ENCODE data around the gene LRRC19. TPM values are rescaled to one million over a fixed set of nuclear protein-coding genes. Genes with fewer than 3 reads are reported as not detected.

Gene LRRC19
- total RNA-seq, 1 experiment from 2014 or later = not detected

DNA sequence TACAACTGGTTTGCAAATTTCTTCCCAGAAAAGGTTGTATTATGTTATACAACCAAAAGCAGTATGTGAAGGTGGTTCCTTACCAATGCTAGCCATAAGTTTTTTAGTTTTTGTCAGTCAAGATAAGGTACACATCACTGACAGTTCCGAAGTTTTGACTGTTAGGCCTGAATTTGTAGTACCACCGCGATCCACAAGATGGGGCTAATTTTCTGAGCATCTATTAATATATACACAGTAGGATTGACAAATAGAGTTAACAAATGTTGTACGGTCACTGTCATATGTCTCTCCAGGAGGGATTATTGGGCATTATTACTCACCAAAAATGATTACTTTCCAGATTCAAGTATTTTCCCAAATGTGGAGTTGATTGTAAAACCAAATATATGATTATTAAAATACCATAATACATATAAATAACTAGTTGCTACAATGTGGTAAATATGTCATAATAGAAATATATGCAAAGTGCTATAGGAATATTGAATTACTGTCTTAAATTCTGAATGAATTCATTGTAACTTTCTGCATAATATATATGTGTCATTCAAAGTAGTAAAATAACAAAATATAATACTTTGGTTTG lies 28.4 kb upstream of the LRRC19 start:
- TF ChIP-seq TCF7L2 (IDR thresholded peaks at IDR 0.05; ENCODE audit: borderline replicate concordance, extremely low read depth, insufficient read depth, insufficient read length) = no peak
- peak; percentile 66 for TF ChIP-seq RAD21 (IDR thresholded peaks at IDR 0.05; ENCODE audit: low read depth)
- TF ChIP-seq, protein P1, sequence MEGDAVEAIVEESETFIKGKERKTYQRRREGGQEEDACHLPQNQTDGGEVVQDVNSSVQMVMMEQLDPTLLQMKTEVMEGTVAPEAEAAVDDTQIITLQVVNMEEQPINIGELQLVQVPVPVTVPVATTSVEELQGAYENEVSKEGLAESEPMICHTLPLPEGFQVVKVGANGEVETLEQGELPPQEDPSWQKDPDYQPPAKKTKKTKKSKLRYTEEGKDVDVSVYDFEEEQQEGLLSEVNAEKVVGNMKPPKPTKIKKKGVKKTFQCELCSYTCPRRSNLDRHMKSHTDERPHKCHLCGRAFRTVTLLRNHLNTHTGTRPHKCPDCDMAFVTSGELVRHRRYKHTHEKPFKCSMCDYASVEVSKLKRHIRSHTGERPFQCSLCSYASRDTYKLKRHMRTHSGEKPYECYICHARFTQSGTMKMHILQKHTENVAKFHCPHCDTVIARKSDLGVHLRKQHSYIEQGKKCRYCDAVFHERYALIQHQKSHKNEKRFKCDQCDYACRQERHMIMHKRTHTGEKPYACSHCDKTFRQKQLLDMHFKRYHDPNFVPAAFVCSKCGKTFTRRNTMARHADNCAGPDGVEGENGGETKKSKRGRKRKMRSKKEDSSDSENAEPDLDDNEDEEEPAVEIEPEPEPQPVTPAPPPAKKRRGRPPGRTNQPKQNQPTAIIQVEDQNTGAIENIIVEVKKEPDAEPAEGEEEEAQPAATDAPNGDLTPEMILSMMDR (IDR thresholded peaks at IDR 0.05 in 2 of 3, conservative IDR thresholded peaks at IDR 0.05 in 1 of 3; ENCODE audit: borderline replicate concordance in 1 of 3, insufficient read depth in 1 of 3, low read depth in 2 of 3, low read length in 2 of 3) = peak; percentile 53 to 79 (median 69); a peak in 5 of 6 replicates
- no peaks in the 10 kb centered on the region for H3K9me2 ChIP-seq (ENCODE audit: insufficient read depth)
- no peaks in the 10 kb centered on the region for H3K9me3 ChIP-seq (ENCODE audit: control insufficient read depth in 1 of 2, insufficient read depth in 1 of 2, low read depth in 1 of 2, low read length in 2 of 2)
- intact Hi-C loops (cut with micrococcal nuclease) = loop anchor here (1.0 kb wide), 1 partner anchor 242 kb away; no protein-coding TSS in a partner anchor
- no peaks in the 10 kb centered on the region for H4K20me1 ChIP-seq (ENCODE audit: insufficient read depth)
- DNase-seq (ENCODE audit: low read depth, low spot score) (peak; percentile 18), ATAC-seq (peak; percentile 80)
- CTCF ChIA-PET = no interaction called here
- H3K27me3 ChIP-seq (ENCODE audit: insufficient read depth, low read length) = no peaks in the 10 kb centered on the region
- no peak overlapping the region for H3K4me3 ChIP-seq (replicated peaks in 1 of 2; ENCODE audit: low read depth in 1 of 2, low read length in 2 of 2)
- POLR2A ChIA-PET = no interaction called here
- no peaks in the 10 kb centered on the region for H3K4me1 ChIP-seq (ENCODE audit: control insufficient read depth in 1 of 2, insufficient read depth in 2 of 2, low read length in 2 of 2)
- no peak overlapping the region for H3K4me2 ChIP-seq (ENCODE audit: low read length)
- RAD21 ChIA-PET (ENCODE audit: low non-redundant PET in 1 of 2, low total read pairs in 2 of 2, uncharacterized antibody in 2 of 2, unreplicated experiment in 2 of 2) = no interaction called here
- no peaks in the 10 kb centered on the region for H3K79me2 ChIP-seq (ENCODE audit: insufficient read depth, low read length)
- BruUV-seq (replicated peaks) = no TSS peak
- H3K9ac ChIP-seq (ENCODE audit: low read length) = no peak overlapping the region
- no peak overlapping the region for H2AFZ ChIP-seq (ENCODE audit: low read depth, low read length, poor library complexity, severe bottlenecking)
- 0 out of 4 replicates have a peak, but pooled peaks cover 0 to 2% of the 10 kb centered on the region in 2 experiments for H3K36me3 ChIP-seq (ENCODE audit: control insufficient read depth in 1 of 2, insufficient read depth in 2 of 2, low read length in 2 of 2)
- no peak overlapping the region for H3K27ac ChIP-seq (ENCODE audit: low read depth, low read length)

DNA sequence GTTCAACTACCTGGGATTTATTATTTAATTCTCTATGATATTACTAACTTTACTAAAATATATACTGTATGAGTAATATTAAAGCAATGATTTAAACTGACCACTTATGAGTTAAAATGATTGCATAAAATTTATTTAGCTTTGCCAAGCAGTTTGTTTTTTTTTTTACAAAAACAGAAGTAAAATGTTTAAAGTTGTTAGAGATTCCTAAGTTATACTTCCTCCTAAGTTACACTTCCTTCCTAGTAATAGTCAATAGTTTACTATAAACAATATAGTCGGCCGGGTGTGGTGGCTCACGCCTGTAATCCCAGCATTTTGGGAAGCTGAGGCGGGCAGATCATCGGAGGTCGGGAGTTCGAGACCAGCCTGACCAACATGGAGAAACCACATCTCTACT lies 23.7 kb upstream of the LRRC19 start:
- no peaks in the 10 kb centered on the region for H3K79me2 ChIP-seq (ENCODE audit: insufficient read depth, low read length)
- H3K36me3 ChIP-seq (ENCODE audit: control insufficient read depth in 1 of 2, insufficient read depth in 2 of 2, low read length in 2 of 2) = no peaks in the 10 kb centered on the region
- H3K9me3 ChIP-seq (ENCODE audit: control insufficient read depth in 1 of 2, insufficient read depth in 1 of 2, low read depth in 1 of 2, low read length in 2 of 2) = no peaks in the 10 kb centered on the region
- no peaks in the 10 kb centered on the region for H4K20me1 ChIP-seq (ENCODE audit: insufficient read depth)
- CTCF ChIA-PET = no interaction called here
- intact Hi-C loops (cut with micrococcal nuclease) = loop anchor here (5.0 kb wide), 1 partner anchor 138 kb away; no protein-coding TSS in a partner anchor
- RAD21 ChIA-PET (ENCODE audit: low non-redundant PET in 1 of 2, low total read pairs in 2 of 2, uncharacterized antibody in 2 of 2, unreplicated experiment in 2 of 2) = no interaction called here
- no peaks in the 10 kb centered on the region for H3K4me1 ChIP-seq (ENCODE audit: control insufficient read depth in 1 of 2, insufficient read depth in 2 of 2, low read length in 2 of 2)
- POLR2A ChIA-PET = no interaction called here
- H3K27ac ChIP-seq (ENCODE audit: low read depth, low read length) = no peak overlapping the region
- ATAC-seq (no peak), DNase-seq (ENCODE audit: low read depth, low spot score) (no peak)
- no peaks in the 10 kb centered on the region for H3K27me3 ChIP-seq (ENCODE audit: insufficient read depth, low read length)
- no TSS peak for BruUV-seq (replicated peaks)
- H3K9me2 ChIP-seq (ENCODE audit: insufficient read depth) = no peaks in the 10 kb centered on the region
- no peak overlapping the region for H3K4me3 ChIP-seq (replicated peaks in 1 of 2; ENCODE audit: low read depth in 1 of 2, low read length in 2 of 2)
- no peak overlapping the region for H3K4me2 ChIP-seq (ENCODE audit: low read length)
- no peak overlapping the region for H2AFZ ChIP-seq (ENCODE audit: low read depth, low read length, poor library complexity, severe bottlenecking)
- no peak overlapping the region for H3K9ac ChIP-seq (ENCODE audit: low read length)
- TF ChIP-seq ZFX (IDR thresholded peaks at IDR 0.05) (no peak), EZH2 (IDR thresholded peaks at IDR 0.05) (no peak), JUND (IDR thresholded peaks at IDR 0.05) (no peak), SP1 (IDR thresholded peaks at IDR 0.05; ENCODE audit: low read depth) (no peak), EZH2phosphoT487 (IDR thresholded peaks at IDR 0.05; ENCODE audit: borderline replicate concordance) (no peak), YY1 (IDR thresholded peaks at IDR 0.05; ENCODE audit: extremely low read depth, insufficient replicate concordance, low read depth, low read length) (no peak), ZNF274 (IDR thresholded peaks at IDR 0.05; ENCODE audit: low read depth, low read length) (no peak), CEBPB (IDR thresholded peaks at IDR 0.05; ENCODE audit: low read depth) (no peak), FOSL1 (IDR thresholded peaks at IDR 0.05; ENCODE audit: low read depth) (no peak), TCF7L2 (IDR thresholded peaks at IDR 0.05; ENCODE audit: borderline replicate concordance, extremely low read depth, insufficient read depth, insufficient read length) (no peak), POLR2AphosphoS5 (IDR thresholded peaks at IDR 0.05; ENCODE audit: low read depth, low read length) (no peak), SRF (IDR thresholded peaks at IDR 0.05; ENCODE audit: low read depth) (no peak), SIN3A (IDR thresholded peaks at IDR 0.05; ENCODE audit: low read depth) (no peak), EGR1 (IDR thresholded peaks at IDR 0.05; ENCODE audit: low read depth) (no peak)
- TF ChIP-seq, protein P1 (IDR thresholded peaks at IDR 0.05 in 2 of 3, conservative IDR thresholded peaks at IDR 0.05 in 1 of 3; ENCODE audit: borderline replicate concordance in 1 of 3, insufficient read depth in 1 of 3, low read depth in 2 of 3, low read length in 2 of 3) = no peak
- TF ChIP-seq, protein P2, sequence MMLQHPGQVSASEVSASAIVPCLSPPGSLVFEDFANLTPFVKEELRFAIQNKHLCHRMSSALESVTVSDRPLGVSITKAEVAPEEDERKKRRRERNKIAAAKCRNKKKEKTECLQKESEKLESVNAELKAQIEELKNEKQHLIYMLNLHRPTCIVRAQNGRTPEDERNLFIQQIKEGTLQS (IDR thresholded peaks at IDR 0.05) = no peak

Data from HCT116 (cell line).